Heart right ventricle (tissue), 16 donors: ENCODE measurements around the gene TOMM70. TPM values are rescaled to one million over a fixed set of nuclear protein-coding genes. Genes with fewer than 3 reads are reported as not detected.

ENCODE experiments used
- ATAC-seq, 8 donors: fragments of 200-7000 bp; cut with Tn5 transposase; one replicate each; pipeline ENCODE4 v1.9.1; 2020; ENCODE audit warnings: mild to moderate bottlenecking in 8 of 8, moderate library complexity in 8 of 8, moderate number of reproducible peaks in 1 of 8
- DNase-seq, 2 donors: peaks; one replicate each; pipeline ENCODE4 v3.0.0-alpha.2; 2020
- H3K27ac ChIP-seq, 10 donors: fragments of 200-600 bp; sonication (generic) in 2 of 10; one replicate each; pipeline versions ENCODE4 v1.5.0 to v1.8.0; 2020 to 2022; ENCODE audit warnings: mild to moderate bottlenecking in 3 of 10
- H3K27me3 ChIP-seq, 7 donors: fragments of 200-600 bp; one replicate each; pipeline ENCODE4 v1.8.0; 2021 to 2022; ENCODE audit warnings: mild to moderate bottlenecking in 2 of 7
- H3K36me3 ChIP-seq, 9 donors: fragments of 200-600 bp; sonication (generic) in 1 of 9; one replicate each; pipeline versions ENCODE4 v1.5.0 to v1.8.0; 2020 to 2022; ENCODE audit warnings: mild to moderate bottlenecking in 2 of 9
- H3K4me1 ChIP-seq, 9 donors: fragments of 200-600 bp; sonication (generic) in 1 of 9; one replicate each; pipeline versions ENCODE4 v1.5.0 to v1.8.0; 2020 to 2022; ENCODE audit warnings: mild to moderate bottlenecking in 4 of 9
- H3K4me3 ChIP-seq, 10 donors: fragments of 200-600 bp; sonication (generic) in 2 of 10; one replicate each; pipeline versions ENCODE4 v1.5.0 to v1.8.0; 2020 to 2022; ENCODE audit warnings: mild to moderate bottlenecking in 7 of 10, moderate library complexity in 2 of 10
- H3K9me3 ChIP-seq, 11 donors: fragments of 200-600 bp in 10 of 11; sonication (generic) in 2 of 11; one replicate each; pipeline versions ENCODE4 v1.5.0 to v1.8.0; 2013 to 2022; ENCODE audit warnings: mild to moderate bottlenecking in 2 of 11, control low read depth in 1 of 11, moderate library complexity in 1 of 11
- WGBS, 2 donors: extraction: QIAGEN DNeasy Blood & Tissue Kit; methylation state at CpG; one replicate each; pipeline ENCODE4 v1.1.7; 2013; ENCODE audit warnings: inconsistent platforms in 1 of 2; 5-methylcytosine and 5-hydroxymethylcytosine counted together
- intact Hi-C, 10 donors: fragments of 100-400 bp; cut with DNase I; formaldehyde crosslinking; loops; one replicate each; pipeline versions ENCODE4 v1.11.1 to v1.14.2; 2022
- polyA plus RNA-seq, 2 donors: library from polyadenylated mRNA; stranded (reverse); fragments of 200-250 nt; gene quantifications; one replicate each; pipeline ENCODE4 v1.2.3, GENCODE V29; 2013
- total RNA-seq, 10 donors: library from RNA; stranded (reverse); fragmentation: NEBNext Ultra II Directional in 3 of 10; extraction: Animal tissue kit (Norgen Biotek cat#: 25700) in 3 of 10; gene quantifications; one replicate each; pipeline versions ENCODE4 v1.2.1 to v1.2.4, GENCODE V29; 2021 to 2023
- TF ChIP-seq, protein P1 (sequence below), 9 donors: fragments of 200-600 bp; sonication (generic) in 2 of 9; IDR thresholded peaks; one replicate each; pipeline versions ENCODE4 v1.5.0 to v1.8.0; 2021 to 2022; ENCODE audit warnings: antibody characterized with exemption in 9 of 9, mild to moderate bottlenecking in 5 of 9, moderate library complexity in 1 of 9
- donor health status: Arrhythmogenic right ventricular cardiomyopathy.
- donor health status: ischemic (EF 13 %, LVEDD 7.1; RV severe dilation, severe dysfunction).
- donor health status: healthy with polysubstance abuse.
- donor health status: DM: no; HTN: yes; CAD: no.
- donor health status: DM: no; HTN: no; CAD: no.
- donor health status: ischemic (EF 25% LVEDD 6.9; RV normal size, moderate dysfunction).
- donor health status: ischemic (EF 25% LVEDD 5.7; RV mildly dilated, moderate dysfunction).
- donor health status: healthy.
- donor health status: DM: yes; HTN: yes; CAD: no.
- donor health status: Ischemic cardiomyopathy.
- donor health status: ischemic (EF 35%, LVEDD 5.7; RV mildly dilated, moderate dysfunction).
- donor health status: nonischemic (EF 11% LVEDD 7.7; RV severe dilation, severe dysfunction).
- donor health status: DM: yes; HTN: yes; CAD: no.
- donor health status: PGD.
- donor health status: ischemic (EF 29% LVEDD 5.4; RV normal size, mild dysfunction).
- donor health status: nonischemic (EF 23%, LVEDD 6.1; RV moderate dilation, normal function).

TOMM70 gene
- total and polyA plus RNA-seq, 12 donors = 23.0 to 67.5 (median 57.9) TPM

DNA sequence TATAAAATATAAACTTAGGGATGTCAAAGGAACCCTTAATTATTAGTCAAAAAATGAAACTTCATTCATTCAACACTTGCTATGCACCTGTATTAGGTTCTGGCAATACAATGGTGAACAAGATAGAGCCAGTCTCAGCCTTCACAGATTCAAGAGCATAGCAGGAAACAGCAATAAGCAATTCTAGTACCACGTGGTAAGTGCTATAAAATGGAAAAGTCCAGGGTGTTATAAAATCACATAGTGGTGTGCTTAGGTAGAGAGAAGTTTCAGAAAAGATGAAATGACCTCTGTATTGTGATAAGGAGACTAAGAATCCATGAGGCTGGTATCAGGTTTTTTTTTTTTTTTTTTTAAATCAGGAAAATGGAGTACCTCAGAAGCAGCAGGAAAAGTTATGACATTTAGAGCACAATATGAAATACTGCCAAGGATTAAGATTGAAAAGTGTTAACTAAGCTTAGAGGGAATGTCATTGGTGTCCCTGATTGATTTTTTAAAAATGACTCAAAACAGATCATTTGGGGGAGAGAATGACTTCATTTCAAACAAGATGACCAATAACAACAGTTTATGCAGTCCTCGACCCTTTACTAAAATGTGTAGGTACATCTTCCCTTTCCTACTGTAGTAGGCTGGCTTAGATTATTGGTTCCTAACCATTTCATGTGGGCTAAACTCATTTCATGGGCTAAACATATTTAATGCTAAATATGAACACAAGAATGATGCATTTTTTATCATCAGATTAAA is 5.0 kb downstream of the TOMM70 start:
- Histone ChIP-seq H3K4me3 (no peak overlapping the region), H3K36me3 (no peaks in the 10 kb centered on the region), H3K9me3 (no peaks in the 10 kb centered on the region), H3K4me1 (peaks cover 0 to 60% (median 38%) of the 10 kb centered on the region in 9 donors), H3K27me3 (no peaks in the 10 kb centered on the region), H3K27ac (peak overlapping the region in 2 of 10 donors; percentile 3 to 18)
- 54 to 61% methylated on average over 2 of the region's 2 CpGs for WGBS, 2 donors
- no peak for DNase-seq
- ATAC-seq = no peak
- TF ChIP-seq, protein P1, sequence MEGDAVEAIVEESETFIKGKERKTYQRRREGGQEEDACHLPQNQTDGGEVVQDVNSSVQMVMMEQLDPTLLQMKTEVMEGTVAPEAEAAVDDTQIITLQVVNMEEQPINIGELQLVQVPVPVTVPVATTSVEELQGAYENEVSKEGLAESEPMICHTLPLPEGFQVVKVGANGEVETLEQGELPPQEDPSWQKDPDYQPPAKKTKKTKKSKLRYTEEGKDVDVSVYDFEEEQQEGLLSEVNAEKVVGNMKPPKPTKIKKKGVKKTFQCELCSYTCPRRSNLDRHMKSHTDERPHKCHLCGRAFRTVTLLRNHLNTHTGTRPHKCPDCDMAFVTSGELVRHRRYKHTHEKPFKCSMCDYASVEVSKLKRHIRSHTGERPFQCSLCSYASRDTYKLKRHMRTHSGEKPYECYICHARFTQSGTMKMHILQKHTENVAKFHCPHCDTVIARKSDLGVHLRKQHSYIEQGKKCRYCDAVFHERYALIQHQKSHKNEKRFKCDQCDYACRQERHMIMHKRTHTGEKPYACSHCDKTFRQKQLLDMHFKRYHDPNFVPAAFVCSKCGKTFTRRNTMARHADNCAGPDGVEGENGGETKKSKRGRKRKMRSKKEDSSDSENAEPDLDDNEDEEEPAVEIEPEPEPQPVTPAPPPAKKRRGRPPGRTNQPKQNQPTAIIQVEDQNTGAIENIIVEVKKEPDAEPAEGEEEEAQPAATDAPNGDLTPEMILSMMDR (IDR thresholded peaks at IDR 0.05) = no peak
- intact Hi-C loops = loop anchor here in 1 of 10 donors (10.0 kb wide), 1 partner anchor 51 kb away; no protein-coding TSS in a partner anchor

DNA sequence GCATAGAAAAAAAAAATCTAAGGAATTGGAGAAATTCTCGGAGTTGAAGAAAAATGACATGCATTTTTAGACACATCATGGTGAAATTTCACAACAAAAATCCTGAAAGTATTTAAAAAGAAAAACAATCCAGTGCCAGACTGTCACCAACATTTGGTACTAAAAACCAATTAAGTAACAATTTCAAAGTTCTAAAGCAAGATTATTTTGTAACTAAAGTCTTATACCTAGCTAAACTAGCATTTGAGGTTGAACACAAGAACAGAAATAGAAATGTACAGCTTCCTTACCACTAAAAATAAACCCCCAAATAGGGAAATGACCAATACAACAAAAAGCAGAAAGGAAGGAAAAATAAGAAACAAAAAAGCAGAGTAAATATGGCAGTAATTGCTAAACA is 11.9 kb downstream of the TOMM70 start:
- no peak overlapping the region for H3K4me3 ChIP-seq
- WGBS, 2 donors = 97 to 100% methylated on average over 1 of the region's 1 CpG
- H3K36me3 ChIP-seq = peaks cover 0 to 52% (median 15%) of the 10 kb centered on the region in 9 donors
- intact Hi-C loops = no loop called here
- H3K4me1 ChIP-seq = peaks cover 0 to 30% (median 10%) of the 10 kb centered on the region in 9 donors
- TF ChIP-seq, protein P1 (IDR thresholded peaks at IDR 0.05) = no peak
- H3K27ac ChIP-seq = no peak overlapping the region
- DNase-seq = no peak
- no peaks in the 10 kb centered on the region for H3K27me3 ChIP-seq
- no peak for ATAC-seq
- peaks cover 0 to 18% (median 11%) of the 10 kb centered on the region in 11 donors for H3K9me3 ChIP-seq

DNA sequence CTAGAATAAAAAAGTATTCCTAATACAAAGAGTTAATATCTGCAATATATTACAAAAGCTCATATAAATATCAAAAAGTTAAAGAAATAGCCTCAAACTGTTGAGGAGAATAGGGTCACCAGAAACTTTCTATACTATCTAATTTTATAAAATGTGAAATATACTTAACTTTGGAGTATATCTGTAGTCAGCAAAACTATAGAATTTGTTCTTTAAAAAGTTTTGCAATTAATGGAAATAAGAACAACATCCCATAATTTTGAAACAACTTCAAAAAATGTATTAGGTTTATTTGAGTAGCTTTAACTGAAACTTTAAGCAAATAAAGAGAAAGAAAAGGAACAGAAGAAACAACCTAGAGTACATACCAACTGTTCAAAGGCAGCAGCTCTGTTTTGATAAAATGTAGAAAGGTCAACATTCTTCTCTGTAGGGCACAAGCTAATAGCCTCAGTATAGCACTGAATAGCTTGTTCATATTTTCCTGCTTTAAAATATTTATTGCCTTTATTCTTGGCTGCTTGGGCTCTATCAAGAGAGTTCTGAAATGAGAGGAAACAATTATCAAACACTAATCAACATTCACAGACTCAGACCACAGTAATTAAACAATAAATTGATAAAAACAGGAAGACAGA is 14.3 kb downstream of the TOMM70 start:
- peaks cover 0 to 18% (median 11%) of the 10 kb centered on the region in 11 donors for H3K9me3 ChIP-seq
- H3K27me3 ChIP-seq = no peaks in the 10 kb centered on the region
- peaks cover 0 to 34% (median 10%) of the 10 kb centered on the region in 9 donors for H3K4me1 ChIP-seq
- no peak overlapping the region for H3K4me3 ChIP-seq
- H3K27ac ChIP-seq = peak overlapping the region in 5 of 10 donors; percentile 16 to 66 (median 35)
- peaks cover 0 to 77% (median 29%) of the 10 kb centered on the region in 9 donors for H3K36me3 ChIP-seq
- TF ChIP-seq, protein P1 (IDR thresholded peaks at IDR 0.05) = no peak
- DNase-seq (no peak), ATAC-seq (peak in 6 of 8 donors; percentile 51 to 84 (median 68))
- intact Hi-C loops = no loop called here

DNA sequence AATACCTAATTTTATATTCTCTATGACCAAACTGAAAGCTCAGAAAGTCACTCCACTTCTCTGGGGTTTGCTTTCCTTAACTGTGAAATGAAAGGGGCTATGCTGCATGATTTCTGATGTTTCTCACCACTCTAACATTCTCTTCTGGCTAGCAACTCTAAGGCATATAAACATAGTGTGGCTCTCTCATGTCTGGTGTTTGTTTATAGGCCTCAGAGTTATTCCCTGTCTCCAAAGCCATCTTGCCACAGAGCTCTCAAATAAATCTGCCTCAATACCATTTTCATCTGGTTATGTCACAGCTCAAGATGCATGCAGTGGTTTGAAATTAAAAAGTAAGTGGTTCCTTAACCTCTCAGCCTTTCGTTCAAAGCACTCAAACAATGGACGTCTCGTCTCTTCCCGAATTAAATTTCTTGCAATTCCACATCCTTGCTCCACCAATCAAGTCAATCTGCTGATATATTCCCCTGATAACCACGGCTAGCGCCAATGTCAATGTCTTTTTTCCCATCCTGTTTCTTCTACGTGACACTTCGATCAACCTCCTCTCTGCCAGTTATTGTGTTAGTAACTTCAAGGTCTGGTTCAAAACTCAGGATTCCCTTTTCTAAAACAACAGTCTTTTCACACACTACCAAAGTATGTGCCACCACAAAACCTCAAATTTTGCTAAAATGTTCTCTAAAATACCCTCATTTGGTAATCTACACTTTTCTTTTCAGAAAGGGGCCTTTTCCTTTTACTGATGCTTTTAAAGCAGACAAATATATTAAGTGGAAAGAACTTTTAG is 16.0 kb downstream of the TOMM70 start:
- Histone ChIP-seq H3K4me1 (peaks cover 0 to 34% (median 10%) of the 10 kb centered on the region in 9 donors), H3K9me3 (peaks cover 0 to 17% (median 11%) of the 10 kb centered on the region in 11 donors), H3K4me3 (no peak overlapping the region), H3K36me3 (peaks cover 0 to 87% (median 45%) of the 10 kb centered on the region in 9 donors), H3K27me3 (no peaks in the 10 kb centered on the region), H3K27ac (no peak overlapping the region)
- TF ChIP-seq, protein P1 (IDR thresholded peaks at IDR 0.05) = no peak
- ATAC-seq (no peak), DNase-seq (no peak)
- intact Hi-C loops = no loop called here
- WGBS, 2 donors = 88 to 90% methylated on average over 8 of the region's 8 CpGs
